Neural crest cell (in vitro differentiated cells): Measurements from ENCODE around the gene CAT. TPM values are rescaled to one million over a fixed set of nuclear protein-coding genes. Genes with fewer than 3 reads are reported as not detected.
A peak's percentile ranks its signal among the peaks of the same experiment; 100 is the strongest.

Experiments used
- DNase-seq: peaks from one replicate; pipeline ENCODE4 v3.0.0; 2021; ENCODE audit warnings: low read depth, mixed read lengths, low spot score
- H3K27ac Mint-ChIP-seq: one replicate; pipeline ENCODE4 v1.8.0; 2021; ENCODE audit warnings: mild to moderate bottlenecking, mixed read lengths; ENCODE audit not compliant: unreplicated experiment
- H3K27me3 Mint-ChIP-seq: 2 replicates; pipeline ENCODE4 v1.8.0; 2021; ENCODE audit warnings: low read depth, mild to moderate bottlenecking, mixed read lengths
- H3K36me3 Mint-ChIP-seq: 2 replicates; pipeline ENCODE4 v1.8.0; 2021; ENCODE audit warnings: low read depth, mild to moderate bottlenecking, mixed read lengths
- H3K4me1 Mint-ChIP-seq: 2 replicates; pipeline ENCODE4 v1.8.0; 2021; ENCODE audit warnings: mixed read lengths
- H3K4me3 Mint-ChIP-seq: one replicate; pipeline ENCODE4 v1.8.0; 2021; ENCODE audit warnings: mild to moderate bottlenecking, mixed read lengths
- H3K9me3 Mint-ChIP-seq: 2 replicates; pipeline ENCODE4 v1.8.0; 2021; ENCODE audit warnings: mixed read lengths
- long read RNA-seq: library from polyadenylated mRNA; unstranded; transcript quantifications from one replicate; pipeline ENCODE4 v2.0.0, GENCODE V29; 2020
- total RNA-seq: library from RNA; stranded (reverse); gene quantifications from 2 replicates; pipeline ENCODE4 v1.2.1, GENCODE V29; 2021
- TF ChIP-seq, protein P1 (sequence below): fragments of 200-600 bp; sonication (generic); conservative IDR thresholded peaks from 2 replicates; pipeline ENCODE4 v1.5.0; 2021; ENCODE audit warnings: antibody characterized with exemption, mild to moderate bottlenecking

The CAT gene
- 29.2 and 30.6 TPM in 2 replicates for total RNA-seq
- long read RNA-seq, transcript CAT-201 (13 exons, 2,302 nt), result major isoform, 57 of 67 reads
- long read RNA-seq, partial matches to known transcripts, result 4 of 67 reads
- long read RNA-seq, other reads (novel, unspliced or antisense), result 6 of 67 reads

DNA sequence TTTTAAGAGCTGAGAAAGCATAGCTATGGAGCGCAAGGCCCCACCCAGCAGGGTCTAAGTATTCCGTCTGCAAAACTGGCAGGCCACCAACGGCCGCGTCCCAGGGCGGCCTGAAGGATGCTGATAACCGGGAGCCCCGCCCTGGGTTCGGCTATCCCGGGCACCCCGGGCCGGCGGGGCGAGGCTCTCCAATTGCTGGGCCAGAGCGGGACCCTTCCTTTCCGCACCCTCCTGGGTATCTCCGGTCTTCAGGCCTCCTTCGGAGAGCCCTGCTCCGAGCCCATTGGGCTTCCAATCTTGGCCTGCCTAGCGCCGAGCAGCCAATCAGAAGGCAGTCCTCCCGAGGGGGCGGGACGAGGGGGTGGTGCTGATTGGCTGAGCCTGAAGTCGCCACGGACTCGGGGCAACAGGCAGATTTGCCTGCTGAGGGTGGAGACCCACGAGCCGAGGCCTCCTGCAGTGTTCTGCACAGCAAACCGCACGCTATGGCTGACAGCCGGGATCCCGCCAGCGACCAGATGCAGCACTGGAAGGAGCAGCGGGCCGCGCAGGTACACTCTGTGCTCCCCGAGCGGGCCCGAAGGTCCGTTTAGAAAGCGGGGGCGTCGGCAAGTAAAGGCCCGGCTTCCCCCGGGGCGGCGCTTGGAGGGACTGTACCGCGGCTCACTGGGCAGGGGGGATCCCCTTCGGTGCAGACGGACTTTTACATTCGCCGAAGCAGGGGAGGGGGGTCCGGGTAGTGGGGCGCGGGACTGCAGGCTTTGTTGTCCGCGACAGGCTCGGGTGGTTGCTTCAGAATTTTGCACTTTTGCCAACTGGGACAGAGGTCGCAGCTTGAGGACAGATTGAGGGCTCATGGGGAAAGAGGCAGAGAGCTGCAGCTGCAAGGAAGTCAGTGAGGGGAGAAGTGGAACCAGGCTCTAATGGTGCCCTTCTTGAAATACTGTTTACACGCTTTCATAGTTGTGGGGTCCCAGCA, at the start of gene CAT:
CAT (plus strand) TSS at position 406 of the 979 bp plus-strand sequence; CDS start at position 486, 80 bp downstream.
- H3K36me3 Mint-ChIP-seq, result peaks cover 12% of the 10 kb centered on the region
- H3K4me3 Mint-ChIP-seq, result peak within 1 kb of the TSS; percentile 94
- H3K4me1 Mint-ChIP-seq, result peaks cover 24% of the 10 kb centered on the region

DNA sequence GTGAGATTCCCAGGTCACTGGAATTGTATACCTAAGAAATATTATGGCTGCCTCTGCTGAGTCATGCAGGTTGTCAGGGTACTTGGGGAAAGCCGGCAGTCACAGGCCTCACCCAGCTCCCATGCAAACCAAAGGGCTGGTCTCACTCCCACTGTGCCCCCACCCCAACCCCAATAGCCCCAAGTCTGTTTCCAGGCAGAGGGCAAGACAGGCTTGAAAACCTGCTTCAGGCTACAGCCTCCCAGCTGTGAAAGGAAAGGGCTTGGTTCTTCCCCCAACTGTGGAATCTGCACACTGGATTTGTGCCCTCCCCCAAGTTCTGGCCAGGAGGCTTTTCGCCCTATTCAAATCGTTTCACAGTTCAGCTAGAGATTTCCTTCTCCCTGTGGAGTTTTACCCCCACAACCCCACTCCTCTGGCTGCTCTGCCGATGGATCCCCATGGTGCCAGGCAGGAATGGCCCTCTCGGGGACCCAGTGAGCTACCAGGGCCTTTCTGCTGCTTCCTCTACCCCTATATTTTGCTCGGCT, 43.9 kb upstream of the CAT start:
- TF ChIP-seq, protein P1, sequence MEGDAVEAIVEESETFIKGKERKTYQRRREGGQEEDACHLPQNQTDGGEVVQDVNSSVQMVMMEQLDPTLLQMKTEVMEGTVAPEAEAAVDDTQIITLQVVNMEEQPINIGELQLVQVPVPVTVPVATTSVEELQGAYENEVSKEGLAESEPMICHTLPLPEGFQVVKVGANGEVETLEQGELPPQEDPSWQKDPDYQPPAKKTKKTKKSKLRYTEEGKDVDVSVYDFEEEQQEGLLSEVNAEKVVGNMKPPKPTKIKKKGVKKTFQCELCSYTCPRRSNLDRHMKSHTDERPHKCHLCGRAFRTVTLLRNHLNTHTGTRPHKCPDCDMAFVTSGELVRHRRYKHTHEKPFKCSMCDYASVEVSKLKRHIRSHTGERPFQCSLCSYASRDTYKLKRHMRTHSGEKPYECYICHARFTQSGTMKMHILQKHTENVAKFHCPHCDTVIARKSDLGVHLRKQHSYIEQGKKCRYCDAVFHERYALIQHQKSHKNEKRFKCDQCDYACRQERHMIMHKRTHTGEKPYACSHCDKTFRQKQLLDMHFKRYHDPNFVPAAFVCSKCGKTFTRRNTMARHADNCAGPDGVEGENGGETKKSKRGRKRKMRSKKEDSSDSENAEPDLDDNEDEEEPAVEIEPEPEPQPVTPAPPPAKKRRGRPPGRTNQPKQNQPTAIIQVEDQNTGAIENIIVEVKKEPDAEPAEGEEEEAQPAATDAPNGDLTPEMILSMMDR, result no peak
- H3K4me3 Mint-ChIP-seq, result no peak overlapping the region
- H3K27ac Mint-ChIP-seq, result no peak overlapping the region
- H3K4me1 Mint-ChIP-seq, result peaks cover 7% of the 10 kb centered on the region
- no peak for DNase-seq
- H3K9me3 Mint-ChIP-seq, result peaks cover 10% of the 10 kb centered on the region
- H3K36me3 Mint-ChIP-seq, result no peaks in the 10 kb centered on the region
- H3K27me3 Mint-ChIP-seq, result peaks cover 28% of the 10 kb centered on the region

More for the DNA sequence above, at the start of gene CAT:
- Mint-ChIP-seq H3K27me3 (no peaks in the 10 kb centered on the region), H3K9me3 (no peaks in the 10 kb centered on the region), H3K27ac (peak within 1 kb of the TSS; percentile 93)
- TF ChIP-seq, protein P1, result no peak
- DNase-seq, result peak; percentile 94

- TF ChIP-seq, protein P1, result no peak
- Mint-ChIP-seq H3K4me1 (peaks cover 7% of the 10 kb centered on the region), H3K27me3 (peaks cover 16% of the 10 kb centered on the region), H3K9me3 (peaks cover 14% of the 10 kb centered on the region), H3K27ac (peak overlapping the region; percentile 60), H3K4me3 (no peak overlapping the region), H3K36me3 (no peaks in the 10 kb centered on the region)
- DNase-seq, result no peak
These were observed 42.7 kb upstream of the CAT start for GRCh38 chr11:34395916-34396550.

DNA sequence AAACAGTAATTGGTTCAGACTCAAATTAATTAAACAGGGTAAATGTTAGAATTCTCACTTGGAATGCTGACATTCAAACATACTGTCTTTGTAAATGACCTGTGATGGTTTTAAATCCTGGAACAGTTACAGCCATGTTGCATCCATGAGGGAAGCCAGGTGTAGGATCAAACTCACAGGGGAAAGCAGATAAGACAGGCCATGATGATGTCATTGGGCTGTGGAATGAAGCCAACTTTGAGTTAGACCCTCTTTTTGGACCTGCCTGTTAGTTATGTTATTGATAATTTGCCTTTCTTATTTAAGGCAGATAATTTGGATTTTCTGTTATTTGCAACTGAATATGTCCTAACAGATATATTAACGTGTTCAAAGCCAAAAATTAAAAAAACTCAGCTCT, 41.6 kb upstream of the CAT start:
- no peak for DNase-seq
- Mint-ChIP-seq H3K4me3 (no peak overlapping the region), H3K4me1 (peaks cover 7% of the 10 kb centered on the region), H3K27me3 (peaks cover 6% of the 10 kb centered on the region), H3K27ac (no peak overlapping the region), H3K36me3 (no peaks in the 10 kb centered on the region), H3K9me3 (peaks cover 14% of the 10 kb centered on the region)
- TF ChIP-seq, protein P1, result no peak

DNA sequence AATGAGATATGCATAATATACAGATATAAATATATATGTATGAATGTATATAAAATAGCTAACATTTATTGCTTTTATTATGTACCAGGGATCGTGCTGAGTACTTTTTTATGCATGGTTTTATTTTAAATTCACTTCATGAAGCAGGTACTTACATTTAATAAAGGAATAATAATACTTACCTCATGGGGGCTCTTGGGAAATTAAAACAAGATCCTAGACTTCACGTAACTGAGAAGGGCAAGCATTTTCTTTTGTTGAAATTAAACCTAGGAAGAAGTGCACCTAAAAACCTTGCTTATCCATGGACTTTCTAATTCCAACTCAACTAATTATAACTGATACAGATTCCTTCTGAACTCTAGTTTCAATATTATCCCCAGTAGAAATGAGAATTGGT, 40.9 kb upstream of the CAT start:
- H3K4me1 Mint-ChIP-seq, result peaks cover 7% of the 10 kb centered on the region
- no peaks in the 10 kb centered on the region for H3K36me3 Mint-ChIP-seq
- no peak overlapping the region for H3K27ac Mint-ChIP-seq
- peaks cover 3% of the 10 kb centered on the region for H3K27me3 Mint-ChIP-seq
- DNase-seq, result no peak
- TF ChIP-seq, protein P1, result no peak
- no peak overlapping the region for H3K4me3 Mint-ChIP-seq
- peaks cover 14% of the 10 kb centered on the region for H3K9me3 Mint-ChIP-seq
